ENCODE measurements around the gene WASF2.
"Not testable (repeated sequence)": the region's sequence is repeated elsewhere in the genome, so short reads cannot be mapped to it uniquely, and the experiment has no call there.

GRCh38 chr1:27432725-27433124 is 57.2 kb downstream of the WASF2 start:
- TF ChIP-seq NFYB (CRISPR knock-in tag; conservative IDR thresholded peaks at IDR 0.05; ENCODE audit: low read depth); MAX (CRISPR knock-in tag; IDR thresholded peaks at IDR 0.05); CTCF (IDR thresholded peaks at IDR 0.05); RORB (CRISPR knock-in tag; IDR thresholded peaks at IDR 0.05); GTF2I (CRISPR knock-in tag; conservative IDR thresholded peaks at IDR 0.05); NFE2L1 (CRISPR knock-in tag; IDR thresholded peaks at IDR 0.05); ZNF512 (CRISPR knock-in tag; IDR thresholded peaks at IDR 0.05; ENCODE audit: borderline replicate concordance); ZBTB21 (CRISPR knock-in tag; IDR thresholded peaks at IDR 0.05; ENCODE audit: borderline replicate concordance): not testable (repeated sequence)

Measured in WTC11 (cell line).